GM19193 (cell line): ENCODE data around the gene BICDL1.

Source experiments
- POLR2A ChIP-seq: IDR thresholded peaks from 4 replicates; pipeline ENCODE4 v1.6.1; 2011; ENCODE audit not compliant: insufficient read depth, insufficient read length; ENCODE audit errors: extremely low read depth

Gene BICDL1

GRCh38 chr12:120137833-120138232, 148.8 kb downstream of the BICDL1 start:
- no peak for TF ChIP-seq POLR2A

- no peak for TF ChIP-seq POLR2A
Measured at GRCh38 chr12:120138366-120138765, 149.3 kb downstream of the BICDL1 start.

GRCh38 chr12:120139958-120140357, 150.9 kb downstream of the BICDL1 start:
- TF ChIP-seq POLR2A: no peak

- no peak for TF ChIP-seq POLR2A
Measured at GRCh38 chr12:120140603-120141002, 151.6 kb downstream of the BICDL1 start.

- TF ChIP-seq POLR2A: no peak
Measured at GRCh38 chr12:120141336-120141735, 152.3 kb downstream of the BICDL1 start.

GRCh38 chr12:120142231-120142877, 153.3 kb downstream of the BICDL1 start:
- no peak for TF ChIP-seq POLR2A
